Right ventricle myocardium superior (tissue), 1 donor: ENCODE data around the gene DHRS7C. TPM values are rescaled to one million over a fixed set of nuclear protein-coding genes. Genes with fewer than 3 reads are reported as not detected.
A peak's percentile ranks its signal among the peaks of the same experiment; 100 is the strongest.

ENCODE experiments used
- ATAC-seq: fragments of 200-7000 bp; cut with Tn5 transposase; one replicate; pipeline ENCODE4 v1.9.1; 2020; ENCODE audit warnings: mild to moderate bottlenecking; ENCODE audit not compliant: poor library complexity
- DNase-seq: peaks from one replicate; pipeline ENCODE4 v3.0.0-alpha.2; 2020
- intact Hi-C: fragments of 100-400 bp; cut with DNase I; formaldehyde crosslinking; loops from one replicate; pipeline ENCODE4 v1.11.2; 2022
- long read RNA-seq: library from polyadenylated mRNA; unstranded; transcript quantifications from one replicate; pipeline ENCODE4 v2.0.0, GENCODE V29; 2021
- total RNA-seq: library from RNA; stranded (reverse); fragmentation: NEBNext Ultra II Directional; extraction: Animal tissue kit (Norgen Biotek cat#: 25700); gene quantifications from one replicate; pipeline ENCODE4 v1.2.1, GENCODE V29; 2021
- donor health status: DM: no; HTN: yes; CAD: no; lungs with severe emphysema.

The DHRS7C gene
- 71.6 TPM for total RNA-seq
- long read RNA-seq, partial matches to known transcripts, result 2 of 12 reads
- long read RNA-seq, other reads (novel, unspliced or antisense), result 10 of 12 reads

GRCh38 chr17:9790889-9791876 lies at the start of gene DHRS7C:
TSS of gene DHRS7C (minus strand) at chr17:9791592. CDS start at chr17:9791284, 308 bp downstream.
- ATAC-seq (peak; percentile 93), DNase-seq (peak; percentile 66)
- intact Hi-C loops, result loop anchor here (10.0 kb wide), 1 partner anchor 94 kb away; no protein-coding TSS in a partner anchor

- DNase-seq, result no peak
- intact Hi-C loops, result no loop called here
These were observed 48.0 kb upstream of the DHRS7C start for GRCh38 chr17:9839433-9839832.

GRCh38 chr17:9837551-9838471 lies 46.4 kb upstream of the DHRS7C start:
- intact Hi-C loops, result no loop called here
- DNase-seq, result peak; percentile 73
- ATAC-seq, result peak; percentile 71

More at GRCh38 chr17:9839433-9839832, 48.0 kb upstream of the DHRS7C start:
- ATAC-seq, result no peak

GRCh38 chr17:9833922-9834321 lies 42.5 kb upstream of the DHRS7C start:
- DNase-seq, result no peak
- ATAC-seq, result no peak
- intact Hi-C loops, result no loop called here

GRCh38 chr17:9830711-9831110 lies 39.3 kb upstream of the DHRS7C start:
- no peak for DNase-seq
- intact Hi-C loops, result no loop called here
- ATAC-seq, result no peak

GRCh38 chr17:9829343-9829742 lies 38.0 kb upstream of the DHRS7C start:
- no peak for ATAC-seq
- DNase-seq, result no peak
- intact Hi-C loops, result no loop called here

- no peak for ATAC-seq
- intact Hi-C loops, result no loop called here
- no peak for DNase-seq
These were observed 37.2 kb upstream of the DHRS7C start for GRCh38 chr17:9828296-9829295.

GRCh38 chr17:9825641-9826150 lies 34.3 kb upstream of the DHRS7C start, which contains the start of gene GLP2R:
TSS of gene GLP2R (plus strand) at chr17:9825924. CDS start at chr17:9826064, 140 bp downstream.
- DNase-seq (no peak), ATAC-seq (no peak)
- intact Hi-C loops, result no loop called here

GRCh38 chr17:9824797-9825338 lies 33.5 kb upstream of the DHRS7C start:
- DNase-seq, result no peak
- ATAC-seq, result no peak
- intact Hi-C loops, result no loop called here

GRCh38 chr17:9824094-9824493 lies 32.7 kb upstream of the DHRS7C start:
- no peak for DNase-seq
- ATAC-seq, result no peak
- intact Hi-C loops, result no loop called here

GRCh38 chr17:9821921-9822320 lies 30.5 kb upstream of the DHRS7C start, which contains the start of gene GSG1L2:
TSS of gene GSG1L2 (minus strand) at chr17:9822079. CDS start at chr17:9822071, 8 bp downstream.
- DNase-seq (no peak), ATAC-seq (no peak)
- intact Hi-C loops, result no loop called here

- intact Hi-C loops, result no loop called here
- ATAC-seq (no peak), DNase-seq (no peak)
These were observed 29.1 kb upstream of the DHRS7C start for GRCh38 chr17:9820448-9820847.

- no peak for ATAC-seq
- intact Hi-C loops, result no loop called here
- DNase-seq, result no peak
These were observed 27.4 kb upstream of the DHRS7C start for GRCh38 chr17:9818760-9819159.

- intact Hi-C loops, result no loop called here
- no peak for DNase-seq
- ATAC-seq, result peak; percentile 81
These were observed 25.7 kb upstream of the DHRS7C start for GRCh38 chr17:9817086-9817485.

- intact Hi-C loops, result no loop called here
- DNase-seq, result no peak
- no peak for ATAC-seq
These were observed 25.1 kb upstream of the DHRS7C start for GRCh38 chr17:9816472-9816871.

- no peak for DNase-seq
- peak; percentile 55 for ATAC-seq
- intact Hi-C loops, result no loop called here
These were observed 23.0 kb upstream of the DHRS7C start for GRCh38 chr17:9814337-9814945.

- intact Hi-C loops, result no loop called here
- ATAC-seq (no peak), DNase-seq (no peak)
These were observed 21.8 kb upstream of the DHRS7C start for GRCh38 chr17:9813166-9813565.
